OCI-LY1 (cell line): ENCODE results near the gene SCYL3.

Source experiments
- H2AFZ ChIP-seq: fragments of 200-600 bp; sonication (generic), shearing (Covaris generic); 2 replicates; pipeline ENCODE4 v1.6.0; 2014; ENCODE audit warnings: antibody characterized with exemption, mild to moderate bottlenecking, low read length
- H3F3A ChIP-seq: fragments of 200-600 bp; sonication (generic), shearing (Covaris generic); 2 replicates; pipeline ENCODE4 v1.6.0; 2014; ENCODE audit warnings: mild to moderate bottlenecking, antibody characterized with exemption, low read length, moderate library complexity; ENCODE audit not compliant: insufficient read depth
- H3K27ac ChIP-seq: fragments of 200-600 bp; sonication (generic); 2 replicates; pipeline ENCODE4 v1.5.1; 2014; ENCODE audit warnings: low read length, mixed run types, mild to moderate bottlenecking, low read depth; ENCODE audit not compliant: poor library complexity, severe bottlenecking
- H3K27me3 ChIP-seq: fragments of 200-600 bp; sonication (generic); 2 replicates; pipeline ENCODE4 v1.6.0; 2014; ENCODE audit warnings: antibody characterized with exemption, mild to moderate bottlenecking, low read length, moderate library complexity; ENCODE audit not compliant: insufficient read depth
- H3K36me3 ChIP-seq: fragments of 200-600 bp; sonication (generic); 2 replicates; pipeline ENCODE4 v1.6.1; 2014; ENCODE audit warnings: mild to moderate bottlenecking, antibody characterized with exemption, low read length, moderate library complexity, mixed read lengths; ENCODE audit not compliant: insufficient read depth
- H3K4me1 ChIP-seq: fragments of 200-600 bp; sonication (generic); 2 replicates; pipeline ENCODE4 v1.5.1; 2014; ENCODE audit warnings: mild to moderate bottlenecking, low read length, moderate library complexity; ENCODE audit not compliant: insufficient read depth, severe bottlenecking
- H3K4me2 ChIP-seq: fragments of 200-600 bp; sonication (generic), shearing (Covaris generic); 2 replicates; pipeline ENCODE4 v1.6.1; 2014; ENCODE audit warnings: low read length
- H3K4me3 ChIP-seq: fragments of 200-600 bp; sonication (generic); 2 replicates; pipeline ENCODE4 v1.5.1; 2014; ENCODE audit warnings: low read length, low read depth, mild to moderate bottlenecking, mixed read lengths; ENCODE audit not compliant: poor library complexity, severe bottlenecking
- H3K79me2 ChIP-seq: fragments of 200-600 bp; shearing (Covaris generic); 2 replicates; pipeline ENCODE4 v1.6.1; 2016; ENCODE audit warnings: mixed run types, low read length, mixed read lengths; ENCODE audit not compliant: insufficient read depth
- H3K9ac ChIP-seq: fragments of 200-600 bp; sonication (generic), shearing (Covaris generic); 2 replicates; pipeline ENCODE4 v1.6.1; 2014; ENCODE audit warnings: mild to moderate bottlenecking, low read length, mixed read lengths
- H3K9me2 ChIP-seq: fragments of 200-600 bp; sonication (generic), shearing (Covaris generic); 2 replicates; pipeline ENCODE4 v1.6.1; 2014; ENCODE audit warnings: low read depth, mild to moderate bottlenecking, low read length, mixed read lengths
- H3K9me3 ChIP-seq: fragments of 200-600 bp; shearing (Covaris generic); 2 replicates; pipeline ENCODE4 v1.6.1; 2014; ENCODE audit warnings: low read length, mixed read lengths
- H4K20me1 ChIP-seq: fragments of 200-600 bp; sonication (generic), shearing (Covaris generic); 2 replicates; pipeline ENCODE4 v1.6.0; 2016; ENCODE audit warnings: mild to moderate bottlenecking, low read length; ENCODE audit not compliant: insufficient read depth
- CTCF ChIP-seq: fragments of 200-600 bp; sonication (generic), shearing (Covaris generic); IDR thresholded peaks from 2 replicates; pipeline ENCODE4 v1.5.1; 2017; ENCODE audit warnings: mild to moderate bottlenecking, antibody characterized with exemption, low read length, moderate library complexity, mixed read lengths
- EZH2 ChIP-seq: fragments of 200-600 bp; sonication (generic), shearing (Covaris generic); IDR thresholded peaks from 2 replicates; pipeline ENCODE4 v1.8.0; 2017; ENCODE audit warnings: borderline replicate concordance, mixed run types, mild to moderate bottlenecking, antibody characterized with exemption, low read length, moderate library complexity, mixed read lengths

Gene SCYL3

DNA sequence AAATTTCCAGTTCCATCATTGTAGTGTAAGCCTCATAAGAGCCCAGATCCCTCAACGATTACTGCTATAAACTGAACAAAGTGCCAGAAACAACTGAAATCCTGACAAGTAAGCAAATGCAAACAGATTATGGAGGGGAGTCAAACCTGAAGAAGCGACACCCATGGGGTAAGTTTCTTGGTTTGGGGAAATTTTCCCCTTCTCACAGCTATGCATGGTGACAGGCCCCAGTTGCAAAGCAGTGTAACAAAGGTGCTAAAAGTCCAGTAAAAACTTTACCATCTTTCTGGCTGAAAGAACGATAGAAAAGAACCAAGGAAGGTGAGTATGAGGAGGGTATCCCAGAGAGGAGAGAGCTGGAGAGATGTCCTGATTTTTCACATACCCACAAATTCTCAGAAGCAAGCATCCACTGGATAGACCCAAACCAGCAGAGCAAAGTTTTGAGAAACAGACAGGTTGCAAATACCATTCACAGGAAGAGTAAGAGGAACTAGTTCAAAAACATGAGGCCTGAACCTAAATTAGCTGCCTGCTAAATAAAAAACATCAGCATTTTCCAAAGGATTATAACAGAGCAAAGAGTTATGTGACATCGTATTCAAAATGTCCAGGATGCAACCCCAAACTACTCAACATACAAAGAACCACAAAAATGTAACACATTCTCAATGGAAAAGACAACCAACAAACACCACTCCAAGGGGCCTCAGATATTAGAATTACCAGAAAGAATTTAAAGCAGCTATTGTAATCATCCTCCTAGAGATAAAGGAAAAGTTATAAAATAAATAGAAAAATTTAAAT, 14.5 kb downstream of the SCYL3 start:
- H3K79me2 ChIP-seq: no peaks in the 10 kb centered on the region
- peak overlapping the region; percentile 7; the same call in 1 of the 2 replicates for H3K9ac ChIP-seq
- no peak for TF ChIP-seq EZH2
- TF ChIP-seq CTCF: no peak
- H3K4me2 ChIP-seq: peak overlapping the region; percentile 15; the same call in 1 of the 2 replicates
- no peaks in the 10 kb centered on the region for H3K9me3 ChIP-seq
- no peak overlapping the region for H2AFZ ChIP-seq
- no peaks in the 10 kb centered on the region for H3K27me3 ChIP-seq
- peaks cover 37% of the 10 kb centered on the region for H3K36me3 ChIP-seq
- H3K4me1 ChIP-seq: peaks cover 19% of the 10 kb centered on the region
- no peaks in the 10 kb centered on the region for H4K20me1 ChIP-seq
- peak overlapping the region; percentile 79 for H3K27ac ChIP-seq
- H3K4me3 ChIP-seq: no peak overlapping the region
- no peaks in the 10 kb centered on the region for H3F3A ChIP-seq
- no peaks in the 10 kb centered on the region for H3K9me2 ChIP-seq

GRCh38 chr1:169878498-169878897, 15.2 kb downstream of the SCYL3 start:
- TF ChIP-seq EZH2: no peak
- no peak for TF ChIP-seq CTCF
- Histone ChIP-seq H3K27ac (peak overlapping the region; percentile 79), H3K4me1 (peaks cover 23% of the 10 kb centered on the region), H3K9me3 (0 out of 2 replicates have a peak, but pooled peaks cover 3% of the 10 kb centered on the region), H2AFZ (no peak overlapping the region), H3K4me3 (no peak overlapping the region), H4K20me1 (no peaks in the 10 kb centered on the region), H3K36me3 (peaks cover 44% of the 10 kb centered on the region), H3K9ac (no peak overlapping the region), H3K79me2 (no peaks in the 10 kb centered on the region), H3K27me3 (no peaks in the 10 kb centered on the region), H3K4me2 (no peak overlapping the region), H3F3A (no peaks in the 10 kb centered on the region), H3K9me2 (no peaks in the 10 kb centered on the region)

DNA sequence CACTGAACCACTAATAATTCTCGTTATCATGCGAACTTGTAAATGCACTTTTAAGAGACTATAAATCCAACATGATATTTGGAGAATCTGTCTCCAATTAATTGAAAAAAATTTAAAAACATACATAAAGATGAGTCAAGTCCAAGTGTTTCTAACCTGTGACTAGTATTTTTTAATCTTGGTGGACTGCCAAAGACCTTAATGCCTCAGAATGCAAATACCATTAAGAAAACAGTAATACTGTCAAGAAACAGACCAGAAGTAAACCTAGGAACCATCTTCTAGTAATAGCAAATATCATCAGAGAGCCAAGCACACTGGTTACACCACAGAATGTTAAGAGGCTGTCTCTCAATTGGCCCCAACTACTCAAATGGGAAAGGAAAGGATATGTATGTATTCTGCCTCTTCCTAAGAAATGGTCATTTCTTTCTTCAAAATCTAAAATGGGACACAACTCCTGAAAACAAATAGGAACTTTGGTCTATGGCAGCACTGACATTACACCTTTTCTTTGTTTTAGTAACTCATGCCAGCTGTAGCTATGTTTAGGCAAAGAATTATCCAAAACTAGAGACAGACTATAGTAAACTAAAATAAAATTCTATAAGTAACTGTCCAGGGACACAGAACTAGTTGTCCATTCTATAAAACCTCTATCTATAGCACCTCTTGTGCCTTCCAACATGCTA, 15.8 kb downstream of the SCYL3 start:
- H3F3A ChIP-seq: no peaks in the 10 kb centered on the region
- H3K9me3 ChIP-seq: 0 out of 2 replicates have a peak, but pooled peaks cover 3% of the 10 kb centered on the region
- H3K27me3 ChIP-seq: no peaks in the 10 kb centered on the region
- no peaks in the 10 kb centered on the region for H4K20me1 ChIP-seq
- H3K27ac ChIP-seq: no peak overlapping the region
- H3K9me2 ChIP-seq: no peaks in the 10 kb centered on the region
- H3K36me3 ChIP-seq: peaks cover 50% of the 10 kb centered on the region
- peaks cover 23% of the 10 kb centered on the region for H3K4me1 ChIP-seq
- no peaks in the 10 kb centered on the region for H3K79me2 ChIP-seq
- no peak overlapping the region for H2AFZ ChIP-seq
- H3K4me2 ChIP-seq: no peak overlapping the region
- no peak for TF ChIP-seq EZH2
- TF ChIP-seq CTCF: no peak
- H3K4me3 ChIP-seq: no peak overlapping the region
- H3K9ac ChIP-seq: no peak overlapping the region
